ENCODE data around the gene FBF1.

The FBF1 gene

GRCh38 chr17:75922173-75922961 lies 18.5 kb downstream of the FBF1 start:
- Histone ChIP-seq H3K27ac (replicated peaks) (no peak overlapping the region), H3K27me3 (ENCODE audit: insufficient read depth, poor library complexity, severe bottlenecking) (no peaks in the 10 kb centered on the region), H3K4me3 (replicated peaks; ENCODE audit: insufficient read depth, low read length) (no peak overlapping the region)
- TF ChIP-seq SPI1 (IDR thresholded peaks at IDR 0.05; ENCODE audit: borderline replicate concordance, low read depth) (no peak), CTCF (IDR thresholded peaks at IDR 0.05; ENCODE audit: insufficient read depth, low read length) (no peak), GABPA (IDR thresholded peaks at IDR 0.05; ENCODE audit: low read depth) (no peak), REST (IDR thresholded peaks at IDR 0.05; ENCODE audit: insufficient replicate concordance, low read depth) (no peak), POLR2AphosphoS5 (IDR thresholded peaks at IDR 0.05; ENCODE audit: low read depth) (no peak)
- DNase-seq (ENCODE audit: low read depth in 1 of 2, low spot score in 1 of 2), result no peak

- no peak overlapping the region for H3K4me3 ChIP-seq (replicated peaks; ENCODE audit: insufficient read depth, low read length)
Measured at GRCh38 chr17:75921596-75921995, 19.2 kb downstream of the FBF1 start.

GRCh38 chr17:75920045-75920560 lies 20.7 kb downstream of the FBF1 start:
- peak in 1 of 2 experiments; percentile 50 for DNase-seq (ENCODE audit: low read depth in 1 of 2, low spot score in 1 of 2)
- H3K27ac ChIP-seq (replicated peaks), result 0 out of 2 replicates have a peak overlapping the region, but pooled peaks have one; percentile 12
- no peak for TF ChIP-seq CTCF (IDR thresholded peaks at IDR 0.05; ENCODE audit: insufficient read depth, low read length)
- TF ChIP-seq REST (IDR thresholded peaks at IDR 0.05; ENCODE audit: insufficient replicate concordance, low read depth), result no peak
- no peak for TF ChIP-seq SPI1 (IDR thresholded peaks at IDR 0.05; ENCODE audit: borderline replicate concordance, low read depth)
- TF ChIP-seq GABPA (IDR thresholded peaks at IDR 0.05; ENCODE audit: low read depth), result no peak
- TF ChIP-seq POLR2AphosphoS5 (IDR thresholded peaks at IDR 0.05; ENCODE audit: low read depth), result no peak

More at GRCh38 chr17:75921596-75921995, 19.2 kb downstream of the FBF1 start:
- DNase-seq (ENCODE audit: low read depth in 1 of 2, low spot score in 1 of 2), result no peak
- H3K27ac ChIP-seq (replicated peaks), result no peak overlapping the region
- H3K27me3 ChIP-seq (ENCODE audit: insufficient read depth, poor library complexity, severe bottlenecking), result no peaks in the 10 kb centered on the region
- TF ChIP-seq GABPA (IDR thresholded peaks at IDR 0.05; ENCODE audit: low read depth) (no peak), SPI1 (IDR thresholded peaks at IDR 0.05; ENCODE audit: borderline replicate concordance, low read depth) (no peak), REST (IDR thresholded peaks at IDR 0.05; ENCODE audit: insufficient replicate concordance, low read depth) (no peak), POLR2AphosphoS5 (IDR thresholded peaks at IDR 0.05; ENCODE audit: low read depth) (no peak)

More at GRCh38 chr17:75920045-75920560, 20.7 kb downstream of the FBF1 start:
- no peaks in the 10 kb centered on the region for H3K27me3 ChIP-seq (ENCODE audit: insufficient read depth, poor library complexity, severe bottlenecking)
- H3K4me3 ChIP-seq (replicated peaks; ENCODE audit: insufficient read depth, low read length), result no peak overlapping the region
